ENCODE measurements around the gene FBXO30.

Gene FBXO30

GRCh38 chr6:145814501-145815308 lies at the start of gene FBXO30:
Gene FBXO30 (minus strand): TSS chr6:145814795. CDS start chr6:145806405, 8,390 bp downstream.
- peak within 1 kb of the TSS; percentile 92 to 98 for H3K4me3 ChIP-seq (ENCODE audit: low read depth in 1 of 2, low read length in 2 of 2)
- peaks cover 0 to 4% of the 10 kb centered on the region in 2 donors for H3K36me3 ChIP-seq (ENCODE audit: control insufficient read depth in 1 of 2, insufficient read depth in 2 of 2, low read length in 2 of 2)
- peaks cover 17% of the 10 kb centered on the region in 2 donors for H3K4me1 ChIP-seq (ENCODE audit: control insufficient read depth in 1 of 2, insufficient read depth in 2 of 2, low read length in 2 of 2)

GRCh38 chr6:145863988-145864616 lies 49.5 kb upstream of the FBXO30 start:
- no peaks in the 10 kb centered on the region for H3K36me3 ChIP-seq (ENCODE audit: control insufficient read depth in 1 of 2, insufficient read depth in 2 of 2, low read length in 2 of 2)
- H3K27me3 ChIP-seq (ENCODE audit: low read depth, low read length), result no peaks in the 10 kb centered on the region
- peaks cover 5 to 8% of the 10 kb centered on the region in 2 donors for H3K9me3 ChIP-seq (ENCODE audit: control insufficient read depth in 1 of 2, low read length in 2 of 2)
- no peak overlapping the region for H3K27ac ChIP-seq (ENCODE audit: low read length)
- H3K4me3 ChIP-seq (ENCODE audit: low read depth in 1 of 2, low read length in 2 of 2), result no peak overlapping the region
- H3K4me1 ChIP-seq (ENCODE audit: control insufficient read depth in 1 of 2, insufficient read depth in 2 of 2, low read length in 2 of 2), result peaks cover 0 to 3% of the 10 kb centered on the region in 2 donors

More at GRCh38 chr6:145814501-145815308, at the start of gene FBXO30:
- Histone ChIP-seq H3K27ac (ENCODE audit: low read length) (peak within 1 kb of the TSS; percentile 97), H3K27me3 (ENCODE audit: low read depth, low read length) (no peaks in the 10 kb centered on the region), H3K9me3 (ENCODE audit: control insufficient read depth in 1 of 2, low read length in 2 of 2) (no peaks in the 10 kb centered on the region)

- H3K36me3 ChIP-seq (ENCODE audit: control insufficient read depth in 1 of 2, insufficient read depth in 2 of 2, low read length in 2 of 2), result no peaks in the 10 kb centered on the region
- peaks cover 0 to 3% of the 10 kb centered on the region in 2 donors for H3K4me1 ChIP-seq (ENCODE audit: control insufficient read depth in 1 of 2, insufficient read depth in 2 of 2, low read length in 2 of 2)
- H3K27ac ChIP-seq (ENCODE audit: low read length), result no peak overlapping the region
- peaks cover 5 to 8% of the 10 kb centered on the region in 2 donors for H3K9me3 ChIP-seq (ENCODE audit: control insufficient read depth in 1 of 2, low read length in 2 of 2)
- H3K4me3 ChIP-seq (ENCODE audit: low read depth in 1 of 2, low read length in 2 of 2), result no peak overlapping the region
- no peaks in the 10 kb centered on the region for H3K27me3 ChIP-seq (ENCODE audit: low read depth, low read length)
Observed at GRCh38 chr6:145863366-145863765, 48.8 kb upstream of the FBXO30 start.

GRCh38 chr6:145860562-145860961 lies 46.0 kb upstream of the FBXO30 start:
- Histone ChIP-seq H3K4me1 (ENCODE audit: control insufficient read depth in 1 of 2, insufficient read depth in 2 of 2, low read length in 2 of 2) (no peaks in the 10 kb centered on the region), H3K27ac (ENCODE audit: low read length) (no peak overlapping the region)

GRCh38 chr6:145850671-145851070 lies 36.1 kb upstream of the FBXO30 start:
- Histone ChIP-seq H3K27me3 (ENCODE audit: low read depth, low read length) (no peaks in the 10 kb centered on the region), H3K27ac (ENCODE audit: low read length) (no peak overlapping the region), H3K9me3 (ENCODE audit: control insufficient read depth in 1 of 2, low read length in 2 of 2) (no peaks in the 10 kb centered on the region), H3K4me1 (ENCODE audit: control insufficient read depth in 1 of 2, insufficient read depth in 2 of 2, low read length in 2 of 2) (peaks cover 0 to 6% of the 10 kb centered on the region in 2 donors), H3K4me3 (ENCODE audit: low read depth in 1 of 2, low read length in 2 of 2) (no peak overlapping the region), H3K36me3 (ENCODE audit: control insufficient read depth in 1 of 2, insufficient read depth in 2 of 2, low read length in 2 of 2) (no peaks in the 10 kb centered on the region)

More at GRCh38 chr6:145860562-145860961, 46.0 kb upstream of the FBXO30 start:
- H3K9me3 ChIP-seq (ENCODE audit: control insufficient read depth in 1 of 2, low read length in 2 of 2), result peaks cover 5 to 8% of the 10 kb centered on the region in 2 donors
- no peaks in the 10 kb centered on the region for H3K27me3 ChIP-seq (ENCODE audit: low read depth, low read length)
- H3K4me3 ChIP-seq (ENCODE audit: low read depth in 1 of 2, low read length in 2 of 2), result no peak overlapping the region
- H3K36me3 ChIP-seq (ENCODE audit: control insufficient read depth in 1 of 2, insufficient read depth in 2 of 2, low read length in 2 of 2), result no peaks in the 10 kb centered on the region

- H3K27ac ChIP-seq (ENCODE audit: low read length), result no peak overlapping the region
- H3K27me3 ChIP-seq (ENCODE audit: low read depth, low read length), result no peaks in the 10 kb centered on the region
- peaks cover 0 to 11% of the 10 kb centered on the region in 2 donors for H3K4me1 ChIP-seq (ENCODE audit: control insufficient read depth in 1 of 2, insufficient read depth in 2 of 2, low read length in 2 of 2)
- H3K36me3 ChIP-seq (ENCODE audit: control insufficient read depth in 1 of 2, insufficient read depth in 2 of 2, low read length in 2 of 2), result no peaks in the 10 kb centered on the region
- H3K4me3 ChIP-seq (ENCODE audit: low read depth in 1 of 2, low read length in 2 of 2), result no peak overlapping the region
- no peaks in the 10 kb centered on the region for H3K9me3 ChIP-seq (ENCODE audit: control insufficient read depth in 1 of 2, low read length in 2 of 2)
Observed at GRCh38 chr6:145848541-145848940, 33.9 kb upstream of the FBXO30 start.

- H3K36me3 ChIP-seq (ENCODE audit: control insufficient read depth in 1 of 2, insufficient read depth in 2 of 2, low read length in 2 of 2), result no peaks in the 10 kb centered on the region
- no peaks in the 10 kb centered on the region for H3K9me3 ChIP-seq (ENCODE audit: control insufficient read depth in 1 of 2, low read length in 2 of 2)
- H3K27ac ChIP-seq (ENCODE audit: low read length), result no peak overlapping the region
- no peaks in the 10 kb centered on the region for H3K27me3 ChIP-seq (ENCODE audit: low read depth, low read length)
- H3K4me3 ChIP-seq (ENCODE audit: low read depth in 1 of 2, low read length in 2 of 2), result no peak overlapping the region
- peaks cover 0 to 26% of the 10 kb centered on the region in 2 donors for H3K4me1 ChIP-seq (ENCODE audit: control insufficient read depth in 1 of 2, insufficient read depth in 2 of 2, low read length in 2 of 2)
Observed at GRCh38 chr6:145845557-145845956, 31.0 kb upstream of the FBXO30 start.

- H3K4me1 ChIP-seq (ENCODE audit: control insufficient read depth in 1 of 2, insufficient read depth in 2 of 2, low read length in 2 of 2), result peaks cover 0 to 26% of the 10 kb centered on the region in 2 donors
- H3K36me3 ChIP-seq (ENCODE audit: control insufficient read depth in 1 of 2, insufficient read depth in 2 of 2, low read length in 2 of 2), result no peaks in the 10 kb centered on the region
- H3K9me3 ChIP-seq (ENCODE audit: control insufficient read depth in 1 of 2, low read length in 2 of 2), result no peaks in the 10 kb centered on the region
- H3K27ac ChIP-seq (ENCODE audit: low read length), result peak overlapping the region; percentile 32
- H3K27me3 ChIP-seq (ENCODE audit: low read depth, low read length), result no peaks in the 10 kb centered on the region
- H3K4me3 ChIP-seq (ENCODE audit: low read depth in 1 of 2, low read length in 2 of 2), result no peak overlapping the region
Observed at GRCh38 chr6:145844933-145845540, 30.4 kb upstream of the FBXO30 start.

- Histone ChIP-seq H3K27ac (ENCODE audit: low read length) (peak overlapping the region; percentile 24), H3K4me1 (ENCODE audit: control insufficient read depth in 1 of 2, insufficient read depth in 2 of 2, low read length in 2 of 2) (peaks cover 0 to 19% of the 10 kb centered on the region in 2 donors), H3K4me3 (ENCODE audit: low read depth in 1 of 2, low read length in 2 of 2) (no peak overlapping the region), H3K27me3 (ENCODE audit: low read depth, low read length) (no peaks in the 10 kb centered on the region), H3K9me3 (ENCODE audit: control insufficient read depth in 1 of 2, low read length in 2 of 2) (no peaks in the 10 kb centered on the region), H3K36me3 (ENCODE audit: control insufficient read depth in 1 of 2, insufficient read depth in 2 of 2, low read length in 2 of 2) (no peaks in the 10 kb centered on the region)
Observed at GRCh38 chr6:145842693-145843546, 28.3 kb upstream of the FBXO30 start.

- Histone ChIP-seq H3K9me3 (ENCODE audit: control insufficient read depth in 1 of 2, low read length in 2 of 2) (no peaks in the 10 kb centered on the region), H3K27me3 (ENCODE audit: low read depth, low read length) (no peaks in the 10 kb centered on the region), H3K4me1 (ENCODE audit: control insufficient read depth in 1 of 2, insufficient read depth in 2 of 2, low read length in 2 of 2) (peaks cover 0 to 19% of the 10 kb centered on the region in 2 donors), H3K27ac (ENCODE audit: low read length) (no peak overlapping the region), H3K4me3 (ENCODE audit: low read depth in 1 of 2, low read length in 2 of 2) (no peak overlapping the region), H3K36me3 (ENCODE audit: control insufficient read depth in 1 of 2, insufficient read depth in 2 of 2, low read length in 2 of 2) (no peaks in the 10 kb centered on the region)
Observed at GRCh38 chr6:145841668-145842067, 27.1 kb upstream of the FBXO30 start.
